Heart left ventricle (tissue), 16 donors: ENCODE data around the gene KLRF2. TPM values are rescaled to one million over a fixed set of nuclear protein-coding genes. Genes with fewer than 3 reads are reported as not detected.

Experiments used
- ATAC-seq, 4 donors: fragments of 200-7000 bp; cut with Tn5 transposase; one replicate each; pipeline ENCODE4 v1.9.1; 2020 to 2022; ENCODE audit warnings: moderate library complexity in 4 of 4, mild to moderate bottlenecking in 3 of 4, moderate number of reproducible peaks in 1 of 4
- DNase-seq, 5 donors: peaks; one replicate each; pipeline ENCODE4 v3.0.0-alpha.2; 2020
- H3K27ac ChIP-seq, 12 donors: fragments of 200-600 bp; sonication (generic) in 4 of 12; one replicate each; pipeline versions ENCODE4 v1.5.0 to v1.8.0; 2016 to 2022; ENCODE audit warnings: mild to moderate bottlenecking in 2 of 12
- H3K27me3 ChIP-seq, 9 donors: fragments of 200-600 bp; sonication (generic) in 2 of 9; one replicate each; pipeline versions ENCODE4 v1.5.1 to v1.8.0; 2016 to 2022; ENCODE audit warnings: mild to moderate bottlenecking in 3 of 9
- H3K36me3 ChIP-seq, 9 donors: fragments of 200-600 bp; sonication (generic) in 2 of 9; one replicate each; pipeline versions ENCODE4 v1.5.0 to v1.8.0; 2018 to 2022; ENCODE audit warnings: mild to moderate bottlenecking in 2 of 9
- H3K4me1 ChIP-seq, 12 donors: fragments of 200-600 bp; sonication (generic) in 4 of 12; one replicate each; pipeline versions ENCODE4 v1.5.0 to v1.8.0; 2016 to 2022; ENCODE audit warnings: mild to moderate bottlenecking in 3 of 12
- H3K4me3 ChIP-seq, 12 donors: fragments of 200-600 bp; sonication (generic) in 4 of 12; one replicate each; pipeline versions ENCODE4 v1.5.0 to v1.8.0; 2017 to 2022; ENCODE audit warnings: mild to moderate bottlenecking in 9 of 12, moderate library complexity in 4 of 12
- H3K9me3 ChIP-seq, 12 donors: fragments of 200-600 bp; sonication (generic) in 4 of 12; one replicate each; pipeline versions ENCODE4 v1.5.0 to v1.8.0; 2016 to 2022; ENCODE audit warnings: mild to moderate bottlenecking in 1 of 12
- CTCF ChIP-seq, 12 donors: fragments of 200-600 bp; sonication (generic) in 4 of 12; IDR thresholded peaks; one replicate each; pipeline versions ENCODE4 v1.5.0 to v1.8.0; 2018 to 2022; ENCODE audit warnings: antibody characterized with exemption in 12 of 12, mild to moderate bottlenecking in 5 of 12
- POLR2A ChIP-seq, 2 donors: fragments of 450-650 bp; IDR thresholded peaks; one replicate each; pipeline ENCODE4 v1.6.1; 2017; ENCODE audit warnings: antibody characterized with exemption in 2 of 2, mild to moderate bottlenecking in 2 of 2, moderate library complexity in 2 of 2
- WGBS, 4 donors: extraction: QIAGEN DNeasy Blood & Tissue Kit in 2 of 4; methylation state at CpG; one replicate each; pipeline versions ENCODE4 v1.1.5 to v1.1.7; 2013 to 2018; 5-methylcytosine and 5-hydroxymethylcytosine counted together
- intact Hi-C, 10 donors: fragments of 100-400 bp; cut with DNase I; formaldehyde crosslinking; loops; one replicate each; pipeline versions ENCODE4 v1.11.1 to v1.14.2; 2022
- polyA plus RNA-seq, 2 donors: library from polyadenylated mRNA; stranded (reverse); fragments of 200-250 nt; gene quantifications; one replicate each; pipeline ENCODE4 v1.2.3, GENCODE V29; 2013
- total RNA-seq, 9 donors: library from RNA; depleted of rRNA in 2 of 9; stranded (reverse); fragments of >200 nt in 2 of 9; fragmentation: NEBNext Ultra II Directional in 3 of 9; extraction: Animal tissue kit (Norgen Biotek cat#: 25700) in 3 of 9; gene quantifications; one replicate each; pipeline versions ENCODE4 v1.1.0 to v1.2.4, GENCODE V29; 2016 to 2023
- donor health status: ischemic (EF 13 %, LVEDD 7.1; RV severe dilation, severe dysfunction).
- donor health status: healthy with polysubstance abuse.
- donor health status: DM: no; HTN: yes; CAD: no.
- donor health status: DM: no; HTN: no; CAD: no.
- donor health status: ischemic (EF 25% LVEDD 6.9; RV normal size, moderate dysfunction).
- donor health status: ischemic (EF 25% LVEDD 5.7; RV mildly dilated, moderate dysfunction).
- donor health status: healthy.
- donor health status: DM: yes; HTN: yes; CAD: no.
- donor health status: ischemic (EF 35%, LVEDD 5.7; RV mildly dilated, moderate dysfunction).
- donor health status: nonischemic (EF 11% LVEDD 7.7; RV severe dilation, severe dysfunction).
- donor health status: DM: yes; HTN: yes; CAD: no.
- donor health status: PGD.
- donor health status: ischemic (EF 29% LVEDD 5.4; RV normal size, mild dysfunction).
- donor health status: nonischemic (EF 23%, LVEDD 6.1; RV moderate dilation, normal function).

Gene KLRF2
- total and polyA plus RNA-seq, 11 donors = not detected

DNA sequence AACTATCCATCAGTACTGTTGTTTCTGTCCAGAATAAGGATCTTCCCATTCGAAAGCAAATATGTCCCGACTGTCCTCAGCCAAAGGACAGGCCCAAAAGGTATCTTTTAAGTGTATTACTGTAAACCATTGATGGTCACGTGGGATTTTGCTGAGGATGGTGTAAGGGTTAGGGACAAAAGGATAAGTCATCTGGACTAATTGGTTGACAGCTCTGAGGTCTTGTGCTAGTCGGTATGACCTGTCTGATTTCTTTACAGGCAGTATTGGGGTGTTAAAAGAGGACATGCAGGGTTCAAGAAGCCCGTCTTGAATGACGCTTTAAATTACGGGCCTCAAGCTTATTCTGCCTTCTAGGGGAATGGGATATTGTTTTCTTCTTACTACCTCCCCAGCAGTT lies 26.5 kb downstream of the KLRF2 start:
- Histone ChIP-seq H3K36me3 (no peaks in the 10 kb centered on the region), H3K9me3 (peaks cover 0 to 39% (median 19%) of the 10 kb centered on the region in 12 donors), H3K4me1 (no peaks in the 10 kb centered on the region), H3K27ac (no peak overlapping the region), H3K27me3 (no peaks in the 10 kb centered on the region), H3K4me3 (no peak overlapping the region)
- 80 to 92% (median 90%) methylated on average over 7 of the region's 7 CpGs for WGBS, 4 donors
- ATAC-seq (no peak), DNase-seq (no peak)
- TF ChIP-seq POLR2A (IDR thresholded peaks at IDR 0.05) (no peak), CTCF (IDR thresholded peaks at IDR 0.05) (no peak)
- intact Hi-C loops = no loop called here

DNA sequence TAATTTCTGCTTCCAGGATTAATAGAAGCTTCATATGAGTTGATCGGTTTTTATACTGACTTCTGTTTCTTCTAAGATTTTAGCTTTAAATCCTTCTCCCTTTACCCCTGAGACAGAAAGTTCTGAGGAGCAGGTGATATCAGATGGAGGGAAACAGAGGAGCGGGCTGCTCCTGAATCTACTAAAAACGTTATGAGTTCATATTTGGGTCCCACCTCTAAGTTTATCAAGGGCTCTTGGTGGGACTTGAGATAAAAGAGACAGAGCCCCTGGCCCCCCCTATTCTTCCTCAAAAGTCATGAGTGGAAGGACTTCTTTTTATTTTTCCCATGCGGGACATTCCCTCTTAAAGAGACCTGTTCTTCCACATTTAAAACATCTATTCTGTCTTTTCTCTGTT lies 27.1 kb downstream of the KLRF2 start:
- H3K27me3 ChIP-seq = no peaks in the 10 kb centered on the region
- H3K27ac ChIP-seq = no peak overlapping the region
- 76 to 91% (median 89%) methylated on average over 4 of the region's 4 CpGs for WGBS, 4 donors
- no peaks in the 10 kb centered on the region for H3K4me1 ChIP-seq
- peaks cover 0 to 34% (median 17%) of the 10 kb centered on the region in 12 donors for H3K9me3 ChIP-seq
- no peak for DNase-seq
- intact Hi-C loops = no loop called here
- no peaks in the 10 kb centered on the region for H3K36me3 ChIP-seq
- ATAC-seq = no peak
- TF ChIP-seq POLR2A (IDR thresholded peaks at IDR 0.05) = no peak
- no peak for TF ChIP-seq CTCF (IDR thresholded peaks at IDR 0.05)
- no peak overlapping the region for H3K4me3 ChIP-seq

GRCh38 chr12:9909724-9910123 lies 28.4 kb downstream of the KLRF2 start:
- no peaks in the 10 kb centered on the region for H3K36me3 ChIP-seq
- no peaks in the 10 kb centered on the region for H3K27me3 ChIP-seq
- H3K4me1 ChIP-seq = no peaks in the 10 kb centered on the region
- intact Hi-C loops = loop anchor here in 1 of 10 donors (5.0 kb wide), 1 partner anchor 162 kb away; no protein-coding TSS in a partner anchor
- no peak for ATAC-seq
- H3K27ac ChIP-seq = no peak overlapping the region
- no peak for DNase-seq
- H3K4me3 ChIP-seq = no peak overlapping the region
- no peak for TF ChIP-seq CTCF (IDR thresholded peaks at IDR 0.05)
- no peak for TF ChIP-seq POLR2A (IDR thresholded peaks at IDR 0.05)
- H3K9me3 ChIP-seq = peaks cover 0 to 28% (median 17%) of the 10 kb centered on the region in 12 donors

DNA sequence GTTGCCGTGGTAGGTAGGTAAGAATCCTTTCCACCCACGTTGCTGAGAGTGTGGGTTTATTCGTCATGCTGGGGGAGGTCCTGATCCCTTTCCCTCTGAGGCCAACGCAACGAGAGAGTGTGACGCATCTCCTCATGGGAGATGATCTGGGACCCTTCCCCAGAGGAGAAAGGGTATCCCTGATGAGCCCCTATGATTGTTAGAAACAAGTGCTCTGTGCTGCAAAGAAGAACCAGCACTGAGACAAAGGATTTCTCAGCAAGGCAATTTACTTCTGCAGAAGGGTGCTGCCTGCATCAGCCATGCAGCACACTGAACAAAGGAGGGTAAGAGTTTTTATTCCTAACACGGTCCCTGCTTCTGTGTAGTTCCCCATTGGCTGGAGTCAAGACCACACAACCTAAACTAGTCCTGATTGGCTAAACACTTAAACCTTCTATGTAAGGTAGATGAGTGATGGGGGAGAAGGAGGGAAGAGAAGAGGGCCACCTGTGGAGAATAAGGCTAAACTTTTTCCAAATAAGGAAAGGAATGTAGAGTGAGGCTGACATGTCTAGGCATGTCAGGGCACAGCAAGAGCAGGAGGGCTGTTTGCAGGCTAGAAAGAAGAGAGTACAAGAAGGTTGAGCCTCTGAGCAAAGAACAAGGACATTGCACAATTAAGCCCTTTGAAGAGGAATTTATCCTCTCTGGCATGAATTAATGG lies 29.6 kb downstream of the KLRF2 start:
- H3K4me1 ChIP-seq = no peaks in the 10 kb centered on the region
- intact Hi-C loops = loop anchor here in 1 of 10 donors (5.0 kb wide), 1 partner anchor 164 kb away; no protein-coding TSS in a partner anchor
- H3K4me3 ChIP-seq = no peak overlapping the region
- no peak for DNase-seq
- 69 to 84% (median 78%) methylated on average over 7 of the region's 7 CpGs for WGBS, 4 donors
- H3K27ac ChIP-seq = no peak overlapping the region
- no peaks in the 10 kb centered on the region for H3K36me3 ChIP-seq
- no peaks in the 10 kb centered on the region for H3K27me3 ChIP-seq
- H3K9me3 ChIP-seq = peaks cover 0 to 28% (median 17%) of the 10 kb centered on the region in 12 donors
- ATAC-seq = no peak
- TF ChIP-seq CTCF (IDR thresholded peaks at IDR 0.05) (no peak), POLR2A (IDR thresholded peaks at IDR 0.05) (no peak)
